ENCODE results near the gene BLM. TPM values are rescaled to one million over a fixed set of nuclear protein-coding genes. Genes with fewer than 3 reads are reported as not detected.

Gene BLM
- total and polyA plus RNA-seq, 7 experiments from 2014 or later, result 2.8 to 53.1 (median 6.3) TPM

DNA sequence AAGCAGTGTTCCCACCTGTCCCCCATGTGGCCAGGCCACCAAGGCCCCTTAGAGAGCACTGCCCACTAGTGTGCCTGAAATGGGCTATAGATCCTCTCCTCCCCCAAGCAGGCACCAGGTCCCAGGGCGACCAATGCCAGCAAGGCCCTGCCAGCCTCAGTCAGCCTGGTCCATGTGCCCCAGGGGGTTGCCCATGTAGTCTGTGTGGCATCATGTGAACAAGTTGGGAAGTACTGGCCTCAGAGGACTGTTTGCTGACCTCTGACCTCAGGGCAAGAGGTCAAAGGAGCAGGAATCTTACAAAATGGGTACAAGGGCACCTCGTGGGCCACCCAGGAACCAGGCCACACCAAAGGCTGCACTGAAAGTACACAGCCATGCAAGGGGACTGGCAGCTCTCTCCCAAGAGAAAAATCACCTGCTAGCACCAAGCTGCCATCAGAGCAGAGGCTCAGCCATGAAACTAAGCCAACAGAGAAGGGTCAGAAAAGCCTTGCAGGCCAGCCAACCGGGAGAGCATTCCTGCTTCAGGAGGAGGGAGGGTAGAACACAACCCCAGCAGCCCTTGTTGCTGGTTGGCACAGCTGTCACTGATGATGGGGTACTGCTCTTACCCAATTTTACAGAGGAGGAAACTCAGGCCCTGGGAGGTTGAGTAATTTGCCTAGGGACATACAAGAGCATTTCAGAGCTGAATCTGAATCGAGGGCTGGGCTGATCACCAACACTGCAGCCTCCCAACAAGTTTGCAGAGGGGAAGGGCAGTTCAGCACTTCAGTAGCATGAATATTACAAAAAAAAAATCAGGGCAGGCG is 146.0 kb downstream of the BLM start:
- Histone ChIP-seq H3K9me3 (ENCODE audit: control insufficient read depth in 2 of 3, low read length in 3 of 3) (no peaks in the 10 kb centered on the region), H3K4me1 (ENCODE audit: control insufficient read depth in 2 of 2, insufficient read depth in 2 of 2, low read length in 2 of 2) (no peaks in the 10 kb centered on the region), H3K36me3 (ENCODE audit: control insufficient read depth in 2 of 3, insufficient read depth in 3 of 3, low read length in 3 of 3) (no peaks in the 10 kb centered on the region), H3K27me3 (ENCODE audit: control insufficient read depth in 2 of 2, insufficient read depth in 2 of 2, low read length in 2 of 2) (no peaks in the 10 kb centered on the region), H3K27ac (ENCODE audit: low read depth, low read length) (no peak overlapping the region), H3K4me3 (ENCODE audit: low read length) (no peak overlapping the region)
- peaks cover 0 to 10% (median 0%) of the 10 kb centered on the region in 5 donors for H3K36me3 Mint-ChIP-seq
- H3K4me3 Mint-ChIP-seq, result peak overlapping the region in 1 of 10 donors; percentile 17
- H3K27ac Mint-ChIP-seq, result peak overlapping the region in 2 of 9 donors; percentile 52 to 81
- DNase-seq, result no peak
- peaks cover 0 to 63% (median 3%) of the 10 kb centered on the region in 7 donors for H3K4me1 Mint-ChIP-seq
- peak; percentile 76 for ATAC-seq
- intact Hi-C loops (cut with micrococcal nuclease), result no loop called here
- H3K27me3 Mint-ChIP-seq, result no peaks in the 10 kb centered on the region
- ChIA-PET POLR2A (no interaction called here), CTCF (interaction anchor here (0.5 kb wide), 1 partner anchor 543 kb away, joined by 4 read pairs; no protein-coding TSS in a partner anchor)
- peaks cover 0 to 2% (median 0%) of the 10 kb centered on the region in 11 donors for H3K9me3 Mint-ChIP-seq

GRCh38 chr15:90863987-90864386 is 146.8 kb downstream of the BLM start:
- intact Hi-C loops (cut with micrococcal nuclease), result no loop called here
- Mint-ChIP-seq H3K27me3 (no peaks in the 10 kb centered on the region), H3K4me3 (no peak overlapping the region), H3K9me3 (peaks cover 0 to 2% (median 0%) of the 10 kb centered on the region in 11 donors), H3K4me1 (peaks cover 0 to 67% (median 9%) of the 10 kb centered on the region in 7 donors), H3K27ac (peak overlapping the region in 1 of 9 donors; percentile 81), H3K36me3 (peaks cover 0 to 10% (median 0%) of the 10 kb centered on the region in 5 donors)
- POLR2A ChIA-PET, result no interaction called here
- no peak for DNase-seq
- ATAC-seq, result no peak
- CTCF ChIA-PET, result no interaction called here
- H3K36me3 ChIP-seq (ENCODE audit: control insufficient read depth in 2 of 3, insufficient read depth in 3 of 3, low read length in 3 of 3), result no peaks in the 10 kb centered on the region
- H3K9me3 ChIP-seq (ENCODE audit: control insufficient read depth in 2 of 3, low read length in 3 of 3), result no peaks in the 10 kb centered on the region
- H3K27ac ChIP-seq (ENCODE audit: low read depth, low read length), result no peak overlapping the region
- no peaks in the 10 kb centered on the region for H3K27me3 ChIP-seq (ENCODE audit: control insufficient read depth in 2 of 2, insufficient read depth in 2 of 2, low read length in 2 of 2)
- H3K4me1 ChIP-seq (ENCODE audit: control insufficient read depth in 2 of 2, insufficient read depth in 2 of 2, low read length in 2 of 2), result no peaks in the 10 kb centered on the region
- H3K4me3 ChIP-seq (ENCODE audit: low read length), result no peak overlapping the region

GRCh38 chr15:90864507-90864906 is 147.4 kb downstream of the BLM start:
- Histone ChIP-seq H3K36me3 (ENCODE audit: control insufficient read depth in 2 of 3, insufficient read depth in 3 of 3, low read length in 3 of 3) (no peaks in the 10 kb centered on the region), H3K4me1 (ENCODE audit: control insufficient read depth in 2 of 2, insufficient read depth in 2 of 2, low read length in 2 of 2) (peaks cover 2% of the 10 kb centered on the region in 2 donors), H3K9me3 (ENCODE audit: control insufficient read depth in 2 of 3, low read length in 3 of 3) (no peaks in the 10 kb centered on the region), H3K27me3 (ENCODE audit: control insufficient read depth in 2 of 2, insufficient read depth in 2 of 2, low read length in 2 of 2) (no peaks in the 10 kb centered on the region), H3K4me3 (ENCODE audit: low read length) (no peak overlapping the region), H3K27ac (ENCODE audit: low read depth, low read length) (no peak overlapping the region)
- H3K9me3 Mint-ChIP-seq, result peaks cover 0 to 2% (median 0%) of the 10 kb centered on the region in 11 donors
- peaks cover 0 to 68% (median 12%) of the 10 kb centered on the region in 7 donors for H3K4me1 Mint-ChIP-seq
- CTCF ChIA-PET, result no interaction called here
- H3K4me3 Mint-ChIP-seq, result no peak overlapping the region
- no peak overlapping the region for H3K27ac Mint-ChIP-seq
- ATAC-seq, result no peak
- DNase-seq, result no peak
- POLR2A ChIA-PET, result no interaction called here
- intact Hi-C loops (cut with micrococcal nuclease), result no loop called here
- no peaks in the 10 kb centered on the region for H3K27me3 Mint-ChIP-seq
- H3K36me3 Mint-ChIP-seq, result peaks cover 0 to 10% (median 0%) of the 10 kb centered on the region in 5 donors

GRCh38 chr15:90865702-90866101 is 148.6 kb downstream of the BLM start:
- ChIA-PET CTCF (no interaction called here), POLR2A (interaction anchor here (0.6 to 0.7 kb wide), 2 partner anchors 83 to 929 kb away, joined by 3 to 4 read pairs; no protein-coding TSS in a partner anchor)
- Histone ChIP-seq H3K9me3 (ENCODE audit: control insufficient read depth in 2 of 3, low read length in 3 of 3) (no peaks in the 10 kb centered on the region), H3K4me3 (ENCODE audit: low read length) (no peak overlapping the region), H3K27ac (ENCODE audit: low read depth, low read length) (no peak overlapping the region), H3K4me1 (ENCODE audit: control insufficient read depth in 2 of 2, insufficient read depth in 2 of 2, low read length in 2 of 2) (peaks cover 14% of the 10 kb centered on the region in 2 donors), H3K36me3 (ENCODE audit: control insufficient read depth in 2 of 3, insufficient read depth in 3 of 3, low read length in 3 of 3) (no peaks in the 10 kb centered on the region), H3K27me3 (ENCODE audit: control insufficient read depth in 2 of 2, insufficient read depth in 2 of 2, low read length in 2 of 2) (no peaks in the 10 kb centered on the region)
- Mint-ChIP-seq H3K4me1 (peaks cover 12 to 72% (median 24%) of the 10 kb centered on the region in 7 donors), H3K4me3 (no peak overlapping the region), H3K27ac (peak overlapping the region in 4 of 9 donors; percentile 32 to 64 (median 49)), H3K9me3 (no peaks in the 10 kb centered on the region), H3K36me3 (peaks cover 0 to 13% (median 0%) of the 10 kb centered on the region in 5 donors), H3K27me3 (no peaks in the 10 kb centered on the region)
- intact Hi-C loops (cut with micrococcal nuclease), result no loop called here
- ATAC-seq, result no peak
- DNase-seq, result no peak

Other genes with a start within 250 kb of the BLM start
- 100 to 1,000 TPM; 104 to 132 (median 109) TPM for gene CRTC3, start 187.4 kb upstream of the BLM start, total RNA-seq
- gene CRTC3, start 187.4 kb upstream of the BLM start, polyA plus RNA-seq, result 10 to 100 TPM; 40.5 to 70.2 TPM
- gene FURIN, start 151.2 kb downstream of the BLM start, total RNA-seq, result 100 to 1,000 TPM in 1 of 5 experiments, 10 to 100 TPM in 4; 31.8 to 516 (median 58.9) TPM
- gene FURIN, start 151.2 kb downstream of the BLM start, polyA plus RNA-seq, result 1 to 10 TPM; 2.0 to 4.0 TPM
- gene FES, start 167.2 kb downstream of the BLM start, total RNA-seq, result 10 to 100 TPM in 2 of 5 experiments, 1 to 10 TPM in 3; 2.3 to 78.6 (median 9.1) TPM
- not detected for gene FES, start 167.2 kb downstream of the BLM start, polyA plus RNA-seq
- gene MAN2A2, start 186.0 kb downstream of the BLM start, total RNA-seq, result 100 to 1,000 TPM; 117 to 171 (median 149) TPM
- gene MAN2A2, start 186.0 kb downstream of the BLM start, polyA plus RNA-seq, result 1 to 10 TPM; 7.1 to 8.4 TPM
- gene HDDC3, start 215.2 kb downstream of the BLM start, total RNA-seq, result 10 to 100 TPM; 13.3 to 34.2 (median 29.0) TPM
- 10 to 100 TPM; 48.9 to 50.9 TPM for gene HDDC3, start 215.2 kb downstream of the BLM start, polyA plus RNA-seq
- gene UNC45A, start 217.9 kb downstream of the BLM start, total RNA-seq, result 10 to 100 TPM; 34.2 to 72.7 (median 62.0) TPM
- 10 to 100 TPM; 57.3 to 75.1 TPM for gene UNC45A, start 217.9 kb downstream of the BLM start, polyA plus RNA-seq
- gene RCCD1, start 237.5 kb downstream of the BLM start, total RNA-seq, result 10 to 100 TPM in 3 of 5 experiments, 1 to 10 TPM in 2; 5.8 to 24.6 (median 16.3) TPM
- gene RCCD1, start 237.5 kb downstream of the BLM start, polyA plus RNA-seq, result 1 to 10 TPM; 2.5 to 3.9 TPM

All from naive thymus-derived CD4-positive, alpha-beta T cell (primary cell).